Keratinocyte (primary cell): ENCODE measurements around the gene CD160. TPM values are rescaled to one million over a fixed set of nuclear protein-coding genes. Genes with fewer than 3 reads are reported as not detected.

Source experiments
- DNase-seq: peaks from one replicate; pipeline ENCODE4 v3.0.0-alpha.2; 2011; ENCODE audit warnings: low read depth, missing footprints, low spot score
- FAIRE-seq: peaks from 2 replicates; lab custom pipeline; 2011; peaks lifted over from hg19 to GRCh38; lab: Jason Lieb, UNC
- H2AFZ ChIP-seq: 2 replicates; pipeline ENCODE4 v1.6.0; 2012; ENCODE audit warnings: low read length, control low read depth, inconsistent platforms; ENCODE audit not compliant: control insufficient read depth
- H3K27ac ChIP-seq: 2 replicates; pipeline ENCODE4 v1.5.1; 2011; ENCODE audit warnings: low read length; ENCODE audit not compliant: control insufficient read depth, insufficient read depth
- H3K27me3 ChIP-seq: 3 replicates; pipeline ENCODE4 v1.6.0; 2011; ENCODE audit warnings: low read length; ENCODE audit not compliant: control insufficient read depth, insufficient read depth; ENCODE audit errors: extremely low read depth
- H3K36me3 ChIP-seq, 2 experiments: 2 replicates in 1 of 2; 3 replicates in 1 of 2; pipeline ENCODE4 v1.5.1; 2011; ENCODE audit warnings: low read length in 2 of 2, mild to moderate bottlenecking in 1 of 2; ENCODE audit not compliant: control insufficient read depth in 2 of 2, insufficient read depth in 2 of 2; ENCODE audit errors: extremely low read depth in 1 of 2
- H3K4me1 ChIP-seq: 3 replicates; pipeline ENCODE4 v1.5.1; 2011; ENCODE audit warnings: low read length; ENCODE audit not compliant: control insufficient read depth, insufficient read depth; ENCODE audit errors: extremely low read depth
- H3K4me2 ChIP-seq: 3 replicates; pipeline ENCODE4 v1.6.0; 2011; ENCODE audit warnings: low read depth, low read length; ENCODE audit not compliant: control insufficient read depth, insufficient read depth; ENCODE audit errors: extremely low read depth
- H3K4me3 ChIP-seq, 3 experiments: fragments of 200-600 bp in 1 of 3; sonication (generic) in 1 of 3; 2 replicates in 2 of 3; 3 replicates in 1 of 3; pipeline ENCODE4 v1.5.1; 2011 to 2016; ENCODE audit warnings: low read length in 3 of 3, mild to moderate bottlenecking in 3 of 3, control low read depth in 2 of 3, inconsistent platforms in 1 of 3, low read depth in 1 of 3, mixed read lengths in 1 of 3, mixed run types in 1 of 3, moderate library complexity in 1 of 3; ENCODE audit not compliant: control insufficient read depth in 2 of 3, insufficient read depth in 2 of 3; ENCODE audit errors: extremely low read depth in 1 of 3
- H3K79me2 ChIP-seq: 2 replicates; pipeline ENCODE4 v1.6.0; 2012; ENCODE audit warnings: low read length; ENCODE audit not compliant: control insufficient read depth, insufficient read depth
- H3K9ac ChIP-seq: 3 replicates; pipeline ENCODE4 v1.6.0; 2011; ENCODE audit warnings: low read length; ENCODE audit not compliant: control insufficient read depth, insufficient read depth; ENCODE audit errors: extremely low read depth
- H3K9me1 ChIP-seq: 3 replicates; pipeline ENCODE4 v1.6.0; 2011; ENCODE audit warnings: low read length; ENCODE audit not compliant: control insufficient read depth, insufficient read depth; ENCODE audit errors: extremely low read depth
- H3K9me3 ChIP-seq: 2 replicates; pipeline ENCODE4 v1.5.1; 2012; ENCODE audit warnings: low read depth, low read length; ENCODE audit not compliant: control insufficient read depth
- H4K20me1 ChIP-seq: 3 replicates; pipeline ENCODE4 v1.6.0; 2011; ENCODE audit warnings: low read length; ENCODE audit not compliant: control insufficient read depth, insufficient read depth; ENCODE audit errors: extremely low read depth
- CTCF ChIP-seq, 3 experiments: IDR thresholded peaks in 1 of 3; conservative IDR thresholded peaks in 1 of 3; optimal IDR thresholded peaks in 1 of 3; 2 replicates in 2 of 3; 3 replicates in 1 of 3; pipeline versions ENCODE3 to v1.5.1; 2011; ENCODE audit warnings: low read length in 3 of 3, mild to moderate bottlenecking in 3 of 3, moderate library complexity in 2 of 3, control low read depth in 1 of 3, inconsistent platforms in 1 of 3; ENCODE audit not compliant: insufficient read depth in 2 of 3; ENCODE audit errors: extremely low read depth in 1 of 3
- EZH2 ChIP-seq: IDR thresholded peaks from one replicate; pipeline ENCODE4 v1.6.1; 2012; ENCODE audit warnings: inconsistent platforms, mild to moderate bottlenecking, low read length, moderate library complexity
- dilution Hi-C: fragments of 300-500 bp; cut with MboI; formaldehyde crosslinking; loops from one replicate; pipeline ENCODE4 v1.7.0; 2020; ENCODE audit warnings: low sequenced_read_pairs; ENCODE audit not compliant: extremely low pct_ligation_motif_present
- polyA plus RNA-seq, 5 experiments: library from polyadenylated mRNA; depleted of rRNA in 3 of 5; stranded (reverse) in 3 of 5; stranded (forward) in 1 of 5; unstranded in 1 of 5; fragments of >200 nt; gene quantifications; 1 replicate in 1 of 5; 2 replicates in 3 of 5; 3 replicates in 1 of 5; pipeline versions ENCODE4 v1.2.1 to v1.2.3, GENCODE V29; 2011 to 2012; ENCODE audit warnings: missing spikeins in 2 of 5, low read depth in 1 of 5, low replicate concordance in 1 of 5

CD160 gene
- polyA plus RNA-seq, 1 donor (not counting 4 experiments of a cell fraction or from before 2014, with no cell fraction given), result not detected

DNA sequence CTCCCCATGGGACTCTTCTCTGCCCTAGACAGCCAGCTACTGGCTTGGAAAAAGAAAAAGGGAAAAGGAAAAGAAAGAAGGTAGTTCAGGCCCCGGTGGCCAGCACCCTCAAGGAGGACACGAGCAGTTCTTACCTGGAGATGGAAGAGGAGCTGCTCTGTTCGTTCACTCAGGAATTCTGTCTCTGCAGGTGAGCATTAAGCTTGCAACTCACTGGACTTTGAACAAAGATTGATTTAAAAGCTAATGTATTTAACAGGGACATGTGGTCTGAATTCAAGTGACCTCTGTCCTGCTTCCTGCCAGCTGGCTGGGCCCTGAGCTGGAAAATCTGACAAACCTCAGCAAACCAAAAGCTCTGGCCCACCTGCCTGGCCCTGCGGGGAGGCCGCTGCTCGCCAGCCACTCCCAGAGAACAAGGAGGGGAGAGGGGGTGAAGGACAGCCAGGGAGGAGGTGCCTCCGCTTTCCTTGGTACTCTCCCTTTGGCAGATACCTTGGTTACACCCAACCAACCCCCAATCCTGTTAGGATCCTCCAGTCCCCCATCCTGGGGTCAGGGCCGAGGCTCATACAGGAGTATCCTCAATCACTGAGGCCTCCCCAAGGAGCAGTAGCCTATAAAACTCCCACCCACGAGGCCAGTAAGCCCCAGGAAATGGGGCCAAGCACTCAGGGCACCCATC, 12.0 kb upstream of the CD160 start, which contains the start of gene PDZK1:
Gene PDZK1, minus strand, starts transcription at position 186 of the 685 bp plus-strand sequence. CDS start 19,347 bp downstream, outside the sequence.
- Histone ChIP-seq H3K79me2 (no peaks in the 10 kb centered on the region), H3K4me1 (peaks cover 20% of the 10 kb centered on the region), H3K9me3 (no peaks in the 10 kb centered on the region), H2AFZ (no peak within 1 kb of the TSS), H3K36me3 (no peaks in the 10 kb centered on the region), H3K4me2 (peak within 1 kb of the TSS; percentile 57), H4K20me1 (no peaks in the 10 kb centered on the region), H3K27ac (peak within 1 kb of the TSS; percentile 62), H3K27me3 (no peaks in the 10 kb centered on the region), H3K9ac (peak within 1 kb of the TSS; percentile 43), H3K9me1 (no peaks in the 10 kb centered on the region), H3K4me3 (no peak within 1 kb of the TSS)
- TF ChIP-seq EZH2 (no peak), CTCF (optimal IDR thresholded peaks at IDR 0.05 in 1 of 3, IDR thresholded peaks at IDR 0.05 in 1 of 3, conservative IDR thresholded peaks at IDR 0.05 in 1 of 3; ENCODE audit: extremely low read depth in 1 of 3, insufficient read depth in 2 of 3, low read length in 3 of 3) (no peak)
- dilution Hi-C loops, result no loop called here
- DNase-seq (no peak), FAIRE-seq (no peak)

DNA sequence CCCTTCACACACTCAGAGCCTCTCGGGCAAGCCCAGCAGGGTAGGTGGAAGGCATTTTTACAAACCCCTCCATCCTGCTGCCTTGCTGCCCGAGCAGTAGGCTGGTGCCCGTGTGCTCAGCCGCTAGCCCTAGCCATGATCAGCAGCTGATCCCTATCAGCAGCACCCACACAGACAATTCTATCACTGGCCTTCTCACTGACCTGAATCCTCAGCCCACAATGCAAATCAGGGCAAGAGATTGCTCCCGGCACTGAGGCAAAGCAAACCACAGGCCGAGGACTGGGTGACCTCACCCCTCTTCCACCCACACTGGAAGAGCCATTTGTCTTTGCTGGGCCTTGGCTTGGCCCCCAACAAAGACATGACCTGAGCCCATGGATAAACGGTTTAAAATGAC, 11.2 kb upstream of the CD160 start:
- Histone ChIP-seq H3K9me1 (no peaks in the 10 kb centered on the region), H3K4me2 (no peak overlapping the region), H3K4me3 (no peak overlapping the region), H3K27me3 (no peaks in the 10 kb centered on the region), H3K27ac (no peak overlapping the region), H3K9me3 (no peaks in the 10 kb centered on the region), H2AFZ (no peak overlapping the region), H3K4me1 (peaks cover 20% of the 10 kb centered on the region), H4K20me1 (no peaks in the 10 kb centered on the region), H3K36me3 (no peaks in the 10 kb centered on the region), H3K79me2 (no peaks in the 10 kb centered on the region), H3K9ac (no peak overlapping the region)
- FAIRE-seq (no peak), DNase-seq (no peak)
- dilution Hi-C loops, result no loop called here
- TF ChIP-seq CTCF (optimal IDR thresholded peaks at IDR 0.05 in 1 of 3, IDR thresholded peaks at IDR 0.05 in 1 of 3, conservative IDR thresholded peaks at IDR 0.05 in 1 of 3; ENCODE audit: extremely low read depth in 1 of 3, insufficient read depth in 2 of 3, low read length in 3 of 3) (no peak), EZH2 (no peak)
